HG03025 (cell line): ENCODE measurements around the gene C17orf113.
"Not testable (repeated sequence)": the region's sequence is repeated elsewhere in the genome, so short reads cannot be mapped to it uniquely, and the experiment has no call there.

Source experiments
- ATAC-seq: cut with Tn5 transposase; IDR thresholded peaks from one replicate; pipeline ENCODE4 v1.9.1; 2021; ENCODE audit warnings: mild to moderate bottlenecking, moderate library complexity; ENCODE audit not compliant: unreplicated experiment, low FRiP score

Gene C17orf113

DNA sequence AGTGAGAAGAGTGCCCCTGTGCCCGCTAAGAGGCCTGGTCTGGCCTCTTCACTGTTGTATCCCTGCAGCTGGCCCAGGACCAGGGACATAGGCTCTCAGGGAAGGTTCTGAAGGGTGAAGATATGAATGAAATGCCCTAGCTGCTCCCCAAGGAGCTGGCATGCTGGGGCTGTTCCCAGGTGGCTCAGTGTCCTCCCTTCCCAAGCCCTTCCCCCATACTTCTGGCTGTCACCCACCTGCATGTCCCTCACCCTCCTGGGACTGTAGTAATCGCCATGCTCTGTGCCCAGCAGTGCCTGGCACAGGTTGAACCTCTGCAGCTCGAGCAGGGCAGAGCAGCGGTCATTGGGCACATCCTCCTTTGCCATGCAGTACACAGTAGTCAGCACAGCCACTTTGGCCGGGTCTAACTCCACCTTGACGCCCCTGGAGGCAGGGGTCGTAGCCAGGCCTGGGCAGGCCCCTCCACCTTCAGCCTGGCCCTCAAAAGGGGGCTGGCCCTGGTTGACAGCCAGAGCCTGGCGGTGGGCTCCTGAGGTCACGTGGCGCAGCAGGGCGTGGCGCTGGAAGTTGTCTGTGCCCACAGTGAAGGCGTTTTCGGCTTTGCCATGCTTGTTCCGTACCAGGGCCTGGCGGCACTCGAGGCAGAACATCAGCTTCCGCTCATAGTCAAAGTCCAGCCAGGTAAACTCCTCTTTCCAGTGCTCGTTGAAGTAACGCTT is 7.6 kb downstream of the C17orf113 start:
- no peak for ATAC-seq

DNA sequence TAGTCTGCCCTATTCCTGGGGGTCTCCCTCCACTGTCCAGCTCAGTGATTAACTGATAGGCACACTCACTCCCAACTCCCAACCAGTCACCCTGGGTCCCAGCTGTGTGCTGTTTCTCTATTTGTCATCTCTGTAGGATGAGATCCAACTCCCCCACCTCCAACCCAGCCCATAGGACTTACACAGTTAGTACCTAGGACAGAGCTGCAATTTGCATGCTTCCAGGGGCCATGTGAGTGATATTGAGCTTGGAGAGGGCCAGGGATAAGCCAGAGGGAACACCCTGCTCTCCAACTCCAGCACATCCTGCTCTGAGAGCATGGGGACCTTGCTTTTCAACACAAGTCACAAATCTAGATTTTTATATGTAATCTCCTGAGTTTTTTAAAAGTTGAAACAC is 8.8 kb downstream of the C17orf113 start:
- ATAC-seq, result no peak

GRCh38 chr17:42040818-42041217 is 9.6 kb downstream of the C17orf113 start:
- no peak for ATAC-seq

DNA sequence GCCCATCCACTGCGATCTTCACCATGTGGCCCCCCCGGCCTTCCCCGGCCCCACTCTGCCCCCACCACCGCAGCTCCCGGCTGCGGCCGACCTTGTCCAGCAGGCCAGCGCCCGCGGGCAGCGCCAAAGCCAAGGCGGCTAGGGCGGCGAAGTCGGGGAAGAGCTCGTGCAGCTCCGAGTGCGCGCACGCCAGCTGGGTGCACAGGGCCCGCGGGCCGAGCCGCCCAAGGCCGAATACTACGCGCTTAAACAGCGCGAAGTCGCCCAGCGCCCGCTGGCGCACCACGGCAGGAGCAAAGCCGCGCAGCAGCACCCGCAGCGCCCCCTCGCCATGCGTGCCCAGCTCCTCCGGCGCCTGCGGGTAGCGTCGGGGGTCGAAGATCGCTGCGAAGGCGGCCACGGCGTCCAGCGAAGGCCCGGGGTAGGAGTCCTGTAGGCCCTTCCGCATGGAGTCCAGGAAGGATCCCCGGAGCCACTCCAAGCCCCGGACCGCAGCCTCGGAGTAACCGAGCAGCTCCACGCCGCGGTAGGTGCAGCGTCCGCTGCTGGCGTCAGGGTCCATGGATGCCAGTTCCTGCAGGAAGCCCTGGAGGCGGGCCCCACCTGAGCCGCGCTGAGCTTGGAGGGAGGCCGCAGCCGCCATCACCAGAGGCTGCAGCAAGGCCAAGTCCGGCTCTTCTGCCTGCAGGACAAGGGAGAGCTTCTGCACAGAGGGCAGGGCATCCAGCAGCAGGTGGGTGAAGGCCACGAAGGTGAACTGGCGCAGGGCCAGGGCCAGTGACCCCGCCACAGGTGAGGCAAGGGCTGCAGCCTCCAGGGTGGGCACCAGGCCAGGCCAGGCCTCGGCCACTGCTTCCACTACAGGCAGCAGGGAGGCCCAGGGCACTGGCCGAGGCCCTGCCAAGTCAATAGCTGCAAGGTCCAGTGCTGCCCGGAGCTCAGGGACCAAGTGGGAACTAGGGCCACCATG is 10.3 kb downstream of the C17orf113 start:
- ATAC-seq, result no peak

GRCh38 chr17:42038221-42038973 is 12.0 kb downstream of the C17orf113 start:
- ATAC-seq, result no peak

DNA sequence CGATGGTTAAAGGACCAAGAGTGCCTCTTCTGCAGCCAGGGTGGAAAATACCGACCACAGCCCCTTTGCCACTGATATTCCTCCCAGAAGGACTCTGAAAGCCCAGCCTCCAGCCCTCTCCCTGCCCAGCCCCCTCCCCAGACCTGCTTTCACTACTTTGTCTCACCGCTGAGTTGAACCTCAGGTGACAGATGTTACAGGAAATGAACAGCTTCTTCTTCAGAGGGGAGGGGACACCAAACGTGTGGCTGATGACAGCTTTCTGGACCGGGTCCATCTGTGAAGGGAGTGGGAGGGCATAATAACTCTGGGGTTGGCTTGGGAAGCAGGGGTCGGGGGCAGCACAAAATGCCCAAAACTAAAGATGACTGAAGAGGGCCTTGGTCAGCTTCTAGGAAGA is 16.3 kb downstream of the C17orf113 start:
- no peak for ATAC-seq

DNA sequence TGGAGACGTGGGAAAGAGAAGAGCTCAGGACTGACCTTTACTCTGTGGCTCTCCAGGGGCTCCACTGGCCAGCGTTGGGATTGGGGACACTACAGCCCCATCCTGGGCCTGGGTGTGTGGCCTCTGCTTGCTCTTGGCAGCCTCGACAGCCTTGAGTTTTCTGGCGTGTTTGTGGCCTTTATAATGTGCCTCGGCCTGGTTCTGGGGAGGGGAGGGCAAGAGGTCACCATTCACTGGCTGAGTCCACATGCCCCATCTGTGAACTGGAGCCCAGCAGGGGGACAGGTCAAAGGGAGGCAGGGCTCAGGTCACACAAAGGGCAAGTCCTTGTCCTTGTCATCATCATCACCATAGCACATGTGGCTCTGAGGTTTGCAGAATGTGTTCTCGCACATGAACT is 18.8 kb downstream of the C17orf113 start:
- ATAC-seq, result no peak

- no peak for ATAC-seq
Observed at GRCh38 chr17:42028791-42029127, 21.6 kb downstream of the C17orf113 start.

DNA sequence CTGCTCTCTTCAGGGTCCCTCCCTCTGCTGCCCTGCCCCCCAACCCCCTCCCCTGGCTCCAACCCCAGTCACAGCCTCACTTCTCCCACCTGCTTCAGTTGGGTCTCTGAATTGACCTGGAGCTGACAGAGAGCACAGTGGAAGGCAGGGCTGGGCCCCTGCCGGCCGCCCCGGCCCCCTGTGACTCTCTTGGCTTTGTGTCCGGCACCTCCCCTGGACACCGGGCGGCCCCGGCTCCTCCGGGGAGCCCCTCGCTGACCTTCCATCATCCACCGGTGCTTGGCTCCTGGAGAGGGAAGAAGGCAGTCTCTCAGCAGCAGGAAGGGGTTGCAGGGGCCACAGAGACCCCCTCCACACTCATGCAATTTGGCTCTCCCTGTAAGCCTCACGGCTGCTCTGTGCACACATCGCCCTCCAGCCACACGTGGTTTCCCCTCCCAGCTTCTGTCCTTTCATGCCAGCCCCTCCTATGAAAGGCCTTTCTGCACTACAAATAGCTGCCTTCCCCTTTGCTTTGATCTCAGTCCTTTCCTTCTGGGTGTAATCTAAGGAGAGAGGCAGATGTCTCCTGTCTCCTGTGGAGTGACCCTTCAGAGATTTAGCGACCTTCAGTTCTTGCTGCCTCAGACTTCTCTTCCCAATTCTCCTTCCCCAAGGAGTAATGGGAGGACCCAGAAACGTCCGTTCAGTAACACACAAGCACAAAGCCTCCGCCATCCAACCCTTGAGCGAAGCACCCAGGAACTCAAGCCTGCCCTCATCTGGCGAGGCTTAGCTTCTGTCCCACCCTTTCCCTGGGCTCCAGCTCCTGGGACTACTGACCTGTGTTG is 22.2 kb downstream of the C17orf113 start:
- no peak for ATAC-seq

DNA sequence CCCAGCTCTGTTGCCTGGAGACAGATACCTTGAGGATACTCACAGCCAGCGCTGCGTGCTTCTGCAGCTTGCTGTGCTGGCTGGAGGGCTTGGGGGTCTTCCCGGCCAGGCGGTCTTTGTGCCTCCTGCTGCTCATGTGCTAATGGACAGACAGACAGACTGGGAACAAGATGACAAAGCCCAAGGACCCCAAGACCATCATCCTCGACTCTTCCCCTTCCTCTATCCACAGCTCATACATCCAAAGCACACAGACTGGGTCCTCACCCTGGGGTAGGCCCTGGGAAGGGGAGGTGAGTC is 22.9 kb downstream of the C17orf113 start:
- ATAC-seq, result no peak

DNA sequence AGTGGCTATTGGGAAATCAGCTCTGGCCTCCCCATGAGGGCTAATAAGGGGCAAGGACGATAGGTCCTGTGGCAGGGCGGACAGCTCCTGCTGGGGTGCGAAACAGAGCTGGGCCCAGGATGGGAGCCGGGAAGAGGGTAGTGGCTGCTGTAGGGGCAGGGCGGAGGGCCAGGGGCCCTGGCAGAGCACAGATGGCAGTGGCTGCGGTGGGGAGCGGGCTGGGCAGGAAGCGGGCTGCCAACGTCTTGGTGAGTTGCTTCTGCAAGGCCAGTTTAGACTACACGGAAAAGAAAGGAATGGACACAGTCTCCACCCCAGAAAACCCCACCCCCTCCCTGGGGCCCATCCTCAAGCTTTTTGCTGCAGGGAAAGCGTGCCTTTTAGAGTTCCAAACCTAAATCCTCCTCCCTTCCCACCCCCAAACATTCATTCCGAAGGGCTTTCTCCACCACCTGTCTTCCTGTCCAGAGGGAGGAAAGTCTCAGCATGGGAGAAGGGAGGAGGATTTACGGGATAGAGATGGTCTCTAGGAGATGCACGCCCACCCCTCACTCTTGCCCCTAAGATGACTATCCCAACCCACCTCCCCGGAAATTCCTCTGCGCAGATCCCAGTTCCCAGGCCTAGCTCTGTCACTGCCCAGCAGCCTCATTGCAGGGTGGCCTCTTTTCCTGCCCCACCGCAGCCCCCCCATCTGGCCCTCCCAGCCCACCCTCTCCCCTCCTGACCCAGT is 23.4 kb downstream of the C17orf113 start:
- ATAC-seq, result no peak

- no peak for ATAC-seq
Observed at GRCh38 chr17:42025936-42026335, 24.5 kb downstream of the C17orf113 start.

DNA sequence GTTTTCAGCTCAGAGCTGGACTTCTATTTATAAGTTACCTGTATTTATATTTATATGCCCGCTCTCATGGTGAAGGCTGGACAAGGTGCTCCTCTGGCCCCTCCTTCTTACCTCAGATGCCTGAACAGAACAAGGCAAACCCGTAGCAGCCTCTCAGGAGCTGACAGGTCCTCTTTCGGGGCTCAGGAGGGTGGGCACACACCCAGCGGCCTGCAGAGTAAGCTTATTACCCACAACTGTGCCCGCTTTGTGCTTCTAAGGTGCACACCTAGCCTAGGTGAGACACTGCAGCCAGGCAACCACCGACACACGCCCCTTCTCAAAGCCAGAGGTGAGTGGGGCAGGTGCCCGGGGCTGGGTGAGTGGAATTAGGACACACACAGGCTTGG is 25.2 kb downstream of the C17orf113 start:
- no peak for ATAC-seq

DNA sequence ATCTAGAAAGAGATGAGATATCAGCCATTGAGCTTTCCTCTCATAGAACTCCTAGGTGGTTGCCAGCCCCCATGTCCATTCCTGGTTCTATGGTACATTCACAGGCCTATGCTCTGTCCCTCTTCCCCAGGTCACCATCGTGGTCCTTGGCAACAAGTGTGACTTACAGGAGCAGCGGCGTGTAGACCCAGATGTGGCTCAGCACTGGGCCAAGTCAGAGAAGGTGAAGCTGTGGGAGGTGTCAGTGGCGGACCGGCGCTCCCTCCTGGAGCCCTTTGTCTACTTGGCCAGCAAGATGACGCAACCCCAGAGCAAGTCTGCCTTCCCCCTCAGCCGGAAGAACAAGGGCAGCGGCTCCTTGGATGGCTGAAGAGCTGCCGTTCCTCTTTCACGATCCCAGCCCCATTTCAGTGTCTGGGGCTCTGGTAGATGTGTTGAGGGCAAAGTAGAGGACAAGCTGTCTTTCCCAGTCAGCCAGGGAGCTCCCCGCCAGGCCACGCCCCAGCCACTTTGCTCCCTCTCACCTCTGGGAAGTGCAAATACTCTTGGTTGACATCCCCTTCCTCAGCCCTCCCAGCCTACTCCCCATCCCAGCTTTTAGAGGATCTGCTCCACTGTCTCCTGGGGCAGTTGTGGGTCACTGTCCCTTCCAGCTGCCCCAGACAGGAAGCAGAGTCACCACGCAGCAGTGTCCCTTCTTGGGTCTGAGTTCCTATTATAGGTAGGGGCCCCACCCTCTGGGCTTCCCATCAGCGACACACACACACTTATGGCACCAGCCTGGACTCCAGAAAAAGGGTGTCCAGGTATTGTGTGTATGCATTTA is 26.7 kb downstream of the C17orf113 start:
- no peak for ATAC-seq

GRCh38 chr17:42020845-42021244 is 29.6 kb downstream of the C17orf113 start:
- not testable (repeated sequence) for ATAC-seq

DNA sequence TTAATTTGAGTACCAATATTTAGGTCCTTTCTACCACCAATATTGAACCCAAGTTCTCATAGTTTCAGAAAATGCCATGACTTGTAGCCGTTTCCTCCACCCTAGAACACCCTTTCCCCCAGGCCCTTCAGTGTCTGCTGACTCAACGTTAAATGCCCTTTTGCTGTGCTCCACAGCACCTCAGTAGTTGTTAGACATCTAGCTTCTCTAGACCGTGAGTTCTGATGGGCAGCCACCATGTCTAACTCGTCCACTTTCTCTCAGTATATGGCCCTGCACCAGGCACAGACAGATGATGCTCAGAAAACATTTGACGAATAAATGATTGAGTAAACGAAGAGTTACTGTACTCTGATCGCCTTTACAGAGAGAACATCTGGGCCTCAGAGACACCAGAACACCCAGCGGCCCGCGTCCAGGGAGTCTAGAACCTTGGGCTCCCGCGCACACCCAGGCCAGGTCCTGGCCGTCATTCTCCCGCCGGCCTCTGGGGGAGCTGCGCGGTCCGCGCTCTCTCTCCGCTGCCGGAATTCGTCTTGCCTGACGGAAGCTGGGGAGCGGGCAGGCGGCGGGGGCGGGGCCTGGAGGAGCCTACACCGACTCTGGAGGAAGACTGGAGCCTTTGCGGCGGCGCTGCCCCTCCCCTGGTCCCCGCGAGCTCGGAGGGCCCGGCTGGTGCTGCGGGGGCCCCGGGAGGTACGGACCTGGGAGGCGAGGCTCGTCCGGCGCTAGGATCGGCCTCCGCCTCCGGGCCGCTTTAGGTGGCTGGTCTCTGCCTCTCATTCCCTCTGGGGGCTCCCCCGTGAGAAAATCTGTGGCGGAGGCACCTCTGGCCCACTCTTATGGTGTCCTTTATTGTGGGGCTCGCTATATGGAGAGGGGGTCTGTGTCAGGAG is 30.6 kb downstream of the C17orf113 start, which contains the start of gene NKIRAS2:
Gene NKIRAS2, plus strand, starts transcription at position 582 of the 896 bp plus-strand sequence. CDS start 1,488 bp downstream, outside the sequence.
- ATAC-seq, result peak; percentile 50

GRCh38 chr17:42018988-42019387 is 31.4 kb downstream of the C17orf113 start:
- ATAC-seq, result no peak

DNA sequence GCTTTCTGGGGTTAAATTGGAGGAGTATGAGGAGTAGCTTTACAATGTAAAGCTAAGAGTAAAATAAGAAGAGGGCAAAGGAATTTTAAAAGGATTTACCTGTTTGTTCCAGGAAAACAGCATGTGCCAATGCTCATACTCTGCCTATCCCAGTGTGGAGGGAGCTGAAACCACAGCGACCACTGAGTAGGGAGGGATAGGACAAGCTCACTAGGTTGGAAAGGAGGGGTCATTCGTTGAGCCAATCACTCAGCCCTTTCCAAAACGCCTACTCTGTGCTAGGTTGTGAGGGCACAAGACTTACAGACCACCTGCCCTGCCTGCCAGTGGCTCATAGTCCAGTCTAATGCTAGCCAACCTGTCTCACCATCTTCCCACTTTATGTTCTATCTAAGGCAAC is 32.1 kb downstream of the C17orf113 start:
- no peak for ATAC-seq
